ENCODE data around the gene LYZL6. TPM values are rescaled to one million over a fixed set of nuclear protein-coding genes. Genes with fewer than 3 reads are reported as not detected.

The LYZL6 gene
- total RNA-seq, 3 donors from 2014 or later (not counting 1 experiment from before 2014, with no cell fraction given) = not detected

GRCh38 chr17:35915153-35915964 lies 28.2 kb downstream of the LYZL6 start:
- ATAC-seq (peak in 2 of 3 donors; percentile 39 to 52), DNase-seq (no peak)
- no peak overlapping the region for H3K4me3 ChIP-seq (ENCODE audit: low read length)
- TF ChIP-seq CTCF (IDR thresholded peaks at IDR 0.05) = no peak
- H3K4me3 Mint-ChIP-seq = peak overlapping the region; percentile 37
- no peak overlapping the region for H3K27ac ChIP-seq (ENCODE audit: low read length)
- no peaks in the 10 kb centered on the region for H3K27me3 ChIP-seq (ENCODE audit: control insufficient read depth, insufficient read depth, low read length)
- H3K27me3 Mint-ChIP-seq (ENCODE audit: low read depth in 2 of 2) = no peaks in the 10 kb centered on the region
- no peaks in the 10 kb centered on the region for H3K36me3 ChIP-seq (ENCODE audit: control insufficient read depth, insufficient read depth, low read length)
- H3K9me3 Mint-ChIP-seq = no peaks in the 10 kb centered on the region
- H3K4me1 Mint-ChIP-seq = peaks cover 80 to 81% of the 10 kb centered on the region in 2 donors
- WGBS (ENCODE audit: insufficient coverage) = 98% methylated on average over 3 of the region's 3 CpGs
- no peaks in the 10 kb centered on the region for H3K36me3 Mint-ChIP-seq
- peak overlapping the region; percentile 73 to 75 for H3K27ac Mint-ChIP-seq
- intact Hi-C loops (cut with micrococcal nuclease) = no loop called here
- peaks cover 48% of the 10 kb centered on the region for H3K4me1 ChIP-seq (ENCODE audit: control insufficient read depth, insufficient read depth, low read length)
- H3K9me3 ChIP-seq (ENCODE audit: control insufficient read depth, insufficient read depth, low read length) = no peaks in the 10 kb centered on the region

GRCh38 chr17:35914354-35914753 lies 29.2 kb downstream of the LYZL6 start:
- no peak for DNase-seq
- H3K4me1 Mint-ChIP-seq = peaks cover 82 to 83% of the 10 kb centered on the region in 2 donors
- no peak for TF ChIP-seq CTCF (IDR thresholded peaks at IDR 0.05)
- Histone ChIP-seq H3K27ac (ENCODE audit: low read length) (no peak overlapping the region), H3K4me1 (ENCODE audit: control insufficient read depth, insufficient read depth, low read length) (peaks cover 54% of the 10 kb centered on the region), H3K4me3 (ENCODE audit: low read length) (no peak overlapping the region), H3K36me3 (ENCODE audit: control insufficient read depth, insufficient read depth, low read length) (no peaks in the 10 kb centered on the region), H3K27me3 (ENCODE audit: control insufficient read depth, insufficient read depth, low read length) (no peaks in the 10 kb centered on the region), H3K9me3 (ENCODE audit: control insufficient read depth, insufficient read depth, low read length) (no peaks in the 10 kb centered on the region)
- WGBS (ENCODE audit: insufficient coverage) = 93% methylated on average over 1 of the region's 1 CpG
- ATAC-seq = no peak
- peak overlapping the region; percentile 54 to 75 for H3K27ac Mint-ChIP-seq
- no peaks in the 10 kb centered on the region for H3K27me3 Mint-ChIP-seq (ENCODE audit: low read depth in 2 of 2)
- peak overlapping the region; percentile 37 for H3K4me3 Mint-ChIP-seq
- intact Hi-C loops (cut with micrococcal nuclease) = no loop called here
- H3K36me3 Mint-ChIP-seq = no peaks in the 10 kb centered on the region
- H3K9me3 Mint-ChIP-seq = no peaks in the 10 kb centered on the region

- Mint-ChIP-seq H3K4me3 (peak overlapping the region; percentile 69), H3K9me3 (no peaks in the 10 kb centered on the region), H3K27ac (peak overlapping the region; percentile 54 to 75), H3K27me3 (ENCODE audit: low read depth in 2 of 2) (no peaks in the 10 kb centered on the region), H3K36me3 (no peaks in the 10 kb centered on the region), H3K4me1 (peaks cover 86 to 88% of the 10 kb centered on the region in 2 donors)
- WGBS (ENCODE audit: insufficient coverage) = 63% methylated on average over 4 of the region's 4 CpGs
- DNase-seq (no peak), ATAC-seq (peak in 2 of 3 donors; percentile 9 to 42)
- no peak for TF ChIP-seq CTCF (IDR thresholded peaks at IDR 0.05)
- Histone ChIP-seq H3K36me3 (ENCODE audit: control insufficient read depth, insufficient read depth, low read length) (no peaks in the 10 kb centered on the region), H3K4me3 (ENCODE audit: low read length) (no peak overlapping the region), H3K27ac (ENCODE audit: low read length) (no peak overlapping the region), H3K27me3 (ENCODE audit: control insufficient read depth, insufficient read depth, low read length) (no peaks in the 10 kb centered on the region), H3K9me3 (ENCODE audit: control insufficient read depth, insufficient read depth, low read length) (no peaks in the 10 kb centered on the region), H3K4me1 (ENCODE audit: control insufficient read depth, insufficient read depth, low read length) (peaks cover 54% of the 10 kb centered on the region)
- intact Hi-C loops (cut with micrococcal nuclease) = no loop called here
Observed at GRCh38 chr17:35913609-35914008, 29.9 kb downstream of the LYZL6 start.
